ENCODE measurements around the gene ABR.

GRCh38 chr17:1050246-1050995, 129.4 kb downstream of the ABR start:
- no peak for TF ChIP-seq POLR2A (IDR thresholded peaks at IDR 0.05)
- TF ChIP-seq, protein P1, sequence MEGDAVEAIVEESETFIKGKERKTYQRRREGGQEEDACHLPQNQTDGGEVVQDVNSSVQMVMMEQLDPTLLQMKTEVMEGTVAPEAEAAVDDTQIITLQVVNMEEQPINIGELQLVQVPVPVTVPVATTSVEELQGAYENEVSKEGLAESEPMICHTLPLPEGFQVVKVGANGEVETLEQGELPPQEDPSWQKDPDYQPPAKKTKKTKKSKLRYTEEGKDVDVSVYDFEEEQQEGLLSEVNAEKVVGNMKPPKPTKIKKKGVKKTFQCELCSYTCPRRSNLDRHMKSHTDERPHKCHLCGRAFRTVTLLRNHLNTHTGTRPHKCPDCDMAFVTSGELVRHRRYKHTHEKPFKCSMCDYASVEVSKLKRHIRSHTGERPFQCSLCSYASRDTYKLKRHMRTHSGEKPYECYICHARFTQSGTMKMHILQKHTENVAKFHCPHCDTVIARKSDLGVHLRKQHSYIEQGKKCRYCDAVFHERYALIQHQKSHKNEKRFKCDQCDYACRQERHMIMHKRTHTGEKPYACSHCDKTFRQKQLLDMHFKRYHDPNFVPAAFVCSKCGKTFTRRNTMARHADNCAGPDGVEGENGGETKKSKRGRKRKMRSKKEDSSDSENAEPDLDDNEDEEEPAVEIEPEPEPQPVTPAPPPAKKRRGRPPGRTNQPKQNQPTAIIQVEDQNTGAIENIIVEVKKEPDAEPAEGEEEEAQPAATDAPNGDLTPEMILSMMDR (IDR thresholded peaks at IDR 0.05) = no peak
